SH-SY5Y (cell line): ENCODE results near the gene ZBBX.

ENCODE experiments used
- GATA2 ChIP-seq: IDR thresholded peaks from 2 replicates; pipeline ENCODE4 v1.6.1; 2011; ENCODE audit warnings: mild to moderate bottlenecking, low read depth, low read length
- GATA3 ChIP-seq: IDR thresholded peaks from 2 replicates; pipeline ENCODE4 v1.6.1; 2011; ENCODE audit warnings: low read depth, mild to moderate bottlenecking, low read length, moderate library complexity

- TF ChIP-seq GATA2 (no peak), GATA3 (no peak)
Observed at GRCh38 chr3:167289435-167289834, 90.7 kb downstream of the ZBBX start.
